Right ventricle myocardium inferior (tissue), 1 donor: ENCODE results near the gene PARP1. TPM values are rescaled to one million over a fixed set of nuclear protein-coding genes. Genes with fewer than 3 reads are reported as not detected.
"Not testable (repeated sequence)": the region's sequence is repeated elsewhere in the genome, so short reads cannot be mapped to it uniquely, and the experiment has no call there.

Source experiments
- ATAC-seq: fragments of 200-7000 bp; cut with Tn5 transposase; one replicate; pipeline ENCODE4 v1.9.1; 2020; ENCODE audit warnings: mild to moderate bottlenecking, moderate library complexity
- DNase-seq: peaks from one replicate; pipeline ENCODE4 v3.0.0; 2021; ENCODE audit errors: missing footprints
- intact Hi-C: fragments of 100-400 bp; cut with DNase I; formaldehyde crosslinking; loops from one replicate; pipeline ENCODE4 v1.11.0; 2022
- total RNA-seq: library from RNA; stranded (reverse); fragmentation: NEBNext Ultra II Directional; extraction: Animal tissue kit (Norgen Biotek cat#: 25700); gene quantifications from one replicate; pipeline ENCODE4 v1.2.1, GENCODE V29; 2021
- donor health status: DM: no; HTN: yes; CAD: no; lungs with severe emphysema.

PARP1 gene
- total RNA-seq, 1 donor from 2014 or later = 154 TPM

- intact Hi-C loops, DNase-seq, ATAC-seq: not testable (repeated sequence)
These were observed 67.8 kb downstream of the PARP1 start for GRCh38 chr1:226340111-226340510.

GRCh38 chr1:226337276-226337875, 70.5 kb downstream of the PARP1 start:
- DNase-seq = no peak
- intact Hi-C loops = loop anchor here (10.0 kb wide), 1 partner anchor 213 kb away; no protein-coding TSS in a partner anchor
- no peak for ATAC-seq

- ATAC-seq = no peak
- DNase-seq = no peak
- intact Hi-C loops = loop anchor here (10.0 kb wide), 1 partner anchor 211 kb away; no protein-coding TSS in a partner anchor
These were observed 72.2 kb downstream of the PARP1 start for GRCh38 chr1:226335661-226336060.

GRCh38 chr1:226332947-226333346, 74.9 kb downstream of the PARP1 start:
- intact Hi-C loops = loop anchor here (10.0 kb wide), 1 partner anchor 208 kb away; no protein-coding TSS in a partner anchor
- no peak for ATAC-seq

GRCh38 chr1:226329237-226329636, 78.7 kb downstream of the PARP1 start:
- intact Hi-C loops = no loop called here

More at GRCh38 chr1:226332947-226333346, 74.9 kb downstream of the PARP1 start:
- DNase-seq = no peak

GRCh38 chr1:226327761-226328162, 80.1 kb downstream of the PARP1 start:
- intact Hi-C loops = no loop called here
- ATAC-seq = no peak
- no peak for DNase-seq

More at GRCh38 chr1:226329237-226329636, 78.7 kb downstream of the PARP1 start:
- DNase-seq (no peak), ATAC-seq (no peak)

GRCh38 chr1:226325178-226325577, 82.7 kb downstream of the PARP1 start:
- no peak for DNase-seq
- no peak for ATAC-seq
- intact Hi-C loops = no loop called here

- intact Hi-C loops = no loop called here
- no peak for ATAC-seq
- no peak for DNase-seq
These were observed 83.4 kb downstream of the PARP1 start for GRCh38 chr1:226324479-226324878.

GRCh38 chr1:226322986-226323385, 84.9 kb downstream of the PARP1 start:
- ATAC-seq (no peak), DNase-seq (no peak)
- intact Hi-C loops = no loop called here

GRCh38 chr1:226320930-226321329, 87.0 kb downstream of the PARP1 start:
- intact Hi-C loops = no loop called here
- DNase-seq = no peak
- ATAC-seq = no peak

- ATAC-seq (no peak), DNase-seq (no peak)
- intact Hi-C loops = no loop called here
These were observed 89.4 kb downstream of the PARP1 start for GRCh38 chr1:226318471-226318870.

GRCh38 chr1:226314055-226314454, 93.8 kb downstream of the PARP1 start:
- intact Hi-C loops = no loop called here
- DNase-seq = no peak
- no peak for ATAC-seq

GRCh38 chr1:226312065-226312464, 95.8 kb downstream of the PARP1 start:
- DNase-seq = no peak
- intact Hi-C loops = no loop called here
- no peak for ATAC-seq

GRCh38 chr1:226311376-226311775, 96.5 kb downstream of the PARP1 start:
- intact Hi-C loops = no loop called here
- no peak for ATAC-seq

More at GRCh38 chr1:226311376-226311775, 96.5 kb downstream of the PARP1 start:
- DNase-seq = no peak

Other genes starting within 250 kb of the PARP1 start
- 27.4 TPM for gene ACBD3, start 221.4 kb downstream of the PARP1 start, total RNA-seq
- not detected for gene MIXL1, start 184.4 kb downstream of the PARP1 start, total RNA-seq
- 21.8 TPM for gene LIN9, start 98.9 kb downstream of the PARP1 start, total RNA-seq
- 1.4 TPM for gene STUM, start 140.7 kb upstream of the PARP1 start, total RNA-seq